BLaER1 treated with 17β-estradiol and CSF1 and Interleukin-3, amounts not matched to agents 10 nM and 100 nM (cell line): ENCODE data around the gene HOXD8.

ENCODE experiments used
- H3K27ac ChIP-seq, 11 experiments: shearing (Covaris generic); formaldehyde crosslinking; 2 replicates each; pipeline ENCODE4 v1.8.1; 2022
- H3K27me3 ChIP-seq, 11 experiments: shearing (Covaris generic); formaldehyde crosslinking; 2 replicates each; pipeline ENCODE4 v1.8.1; 2022
- H3K36me3 ChIP-seq, 11 experiments: shearing (Covaris generic); formaldehyde crosslinking; 2 replicates each; pipeline ENCODE4 v1.8.1; 2022
- H3K4me1 ChIP-seq, 10 experiments: shearing (Covaris generic); formaldehyde crosslinking; 2 replicates each; pipeline ENCODE4 v1.8.1; 2022
- H3K4me2 ChIP-seq, 11 experiments: shearing (Covaris generic); formaldehyde crosslinking; 2 replicates each; pipeline ENCODE4 v1.8.1; 2022
- H3K4me3 ChIP-seq, 10 experiments: shearing (Covaris generic); formaldehyde crosslinking; 2 replicates each; pipeline ENCODE4 v1.8.1; 2022
- H3K9ac ChIP-seq, 11 experiments: shearing (Covaris generic); formaldehyde crosslinking; 2 replicates each; pipeline ENCODE4 v1.8.1; 2022
- H3K9me3 ChIP-seq, 11 experiments: shearing (Covaris generic); formaldehyde crosslinking; replicated peaks in 1 of 11; 2 replicates each; pipeline ENCODE4 v1.8.1; 2022
- H4K20me1 ChIP-seq, 11 experiments: shearing (Covaris generic); formaldehyde crosslinking; 2 replicates each; pipeline ENCODE4 v1.8.1; 2022
- Cebpa-rat ChIP-seq, 11 experiments: shearing (Covaris generic); IDR thresholded peaks; 2 replicates each; pipeline ENCODE4 v1.8.1; 2022

Gene HOXD8

DNA sequence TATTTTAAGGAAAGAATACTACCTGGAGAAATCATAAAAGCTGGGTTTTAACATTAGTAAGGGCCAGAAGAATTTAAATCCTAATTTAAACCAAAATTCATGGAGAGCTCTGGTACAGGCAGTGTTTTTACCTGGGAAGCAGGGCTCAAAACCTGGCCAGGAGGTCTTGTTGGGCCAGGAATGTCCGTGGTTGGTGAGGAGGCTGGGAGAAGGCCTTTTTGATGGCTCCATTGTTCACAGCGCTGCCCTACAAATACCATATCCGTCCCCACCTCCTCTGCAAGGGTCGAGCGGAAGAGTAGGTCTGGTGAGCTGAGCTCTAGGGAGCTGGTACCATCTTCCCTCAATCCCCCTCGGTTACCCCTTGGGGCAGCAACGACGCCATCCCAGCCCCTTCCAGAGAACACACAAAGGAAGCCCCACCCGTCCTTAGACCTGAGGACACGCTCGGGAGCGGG, 48.1 kb downstream of the HOXD8 start:
- TF ChIP-seq Cebpa-rat (IDR thresholded peaks at IDR 0.05), result no peak
- peaks cover 30 to 68% (median 58%) of the 10 kb centered on the region in 11 experiments for H3K27me3 ChIP-seq
- H3K4me2 ChIP-seq, result no peak overlapping the region
- peaks cover 25 to 46% (median 33%) of the 10 kb centered on the region in 11 experiments for H3K9me3 ChIP-seq
- H3K4me3 ChIP-seq, result no peak overlapping the region
- H3K36me3 ChIP-seq, result no peaks in the 10 kb centered on the region
- H3K9ac ChIP-seq, result no peak overlapping the region
- no peak overlapping the region for H3K27ac ChIP-seq
- H4K20me1 ChIP-seq, result no peaks in the 10 kb centered on the region
- no peaks in the 10 kb centered on the region for H3K4me1 ChIP-seq

DNA sequence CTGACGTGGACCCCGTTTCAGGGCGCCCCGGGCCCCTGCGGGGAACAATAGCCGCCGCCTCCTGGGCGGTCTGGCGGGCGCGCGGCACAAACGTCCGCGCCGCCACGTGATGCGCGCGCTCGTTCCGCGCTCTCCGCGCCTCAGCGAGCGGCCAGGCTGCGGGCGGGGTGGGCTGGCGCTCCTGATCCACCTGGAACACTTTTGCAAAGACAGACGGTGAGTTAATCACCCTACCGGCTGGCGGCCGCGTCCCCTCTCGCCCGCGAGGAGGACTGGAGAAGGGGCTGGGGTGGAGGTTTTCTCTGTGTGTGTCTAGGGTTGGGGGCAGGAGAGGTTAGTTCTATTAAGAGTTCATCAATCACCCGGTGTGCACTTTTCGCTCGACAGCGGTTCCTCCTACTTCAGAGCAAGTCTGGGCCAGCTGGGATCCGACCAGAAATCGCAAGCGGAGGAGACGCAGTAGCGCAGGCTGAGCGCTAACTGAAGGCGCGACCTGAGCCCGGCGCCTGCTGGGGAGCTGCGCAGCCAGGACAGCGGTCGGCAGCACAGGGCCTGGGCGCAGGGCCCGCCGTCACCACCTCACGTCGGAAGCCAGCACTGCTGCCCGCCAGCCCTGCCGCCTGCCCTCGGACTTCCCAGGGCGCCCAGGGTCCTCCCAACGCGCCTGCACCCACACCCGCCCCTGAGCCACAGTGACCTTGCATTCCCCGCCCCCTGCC, 48.7 kb downstream of the HOXD8 start:
- no peak overlapping the region for H3K4me2 ChIP-seq
- no peaks in the 10 kb centered on the region for H4K20me1 ChIP-seq
- no peak for TF ChIP-seq Cebpa-rat (IDR thresholded peaks at IDR 0.05)
- peaks cover 19 to 40% (median 29%) of the 10 kb centered on the region in 11 experiments; a peak in 21 of 22 replicates for H3K9me3 ChIP-seq
- no peak overlapping the region for H3K27ac ChIP-seq
- no peak overlapping the region for H3K9ac ChIP-seq
- H3K27me3 ChIP-seq, result peaks cover 24 to 62% (median 52%) of the 10 kb centered on the region in 11 experiments
- no peaks in the 10 kb centered on the region for H3K4me1 ChIP-seq
- H3K4me3 ChIP-seq, result no peak overlapping the region
- no peaks in the 10 kb centered on the region for H3K36me3 ChIP-seq

DNA sequence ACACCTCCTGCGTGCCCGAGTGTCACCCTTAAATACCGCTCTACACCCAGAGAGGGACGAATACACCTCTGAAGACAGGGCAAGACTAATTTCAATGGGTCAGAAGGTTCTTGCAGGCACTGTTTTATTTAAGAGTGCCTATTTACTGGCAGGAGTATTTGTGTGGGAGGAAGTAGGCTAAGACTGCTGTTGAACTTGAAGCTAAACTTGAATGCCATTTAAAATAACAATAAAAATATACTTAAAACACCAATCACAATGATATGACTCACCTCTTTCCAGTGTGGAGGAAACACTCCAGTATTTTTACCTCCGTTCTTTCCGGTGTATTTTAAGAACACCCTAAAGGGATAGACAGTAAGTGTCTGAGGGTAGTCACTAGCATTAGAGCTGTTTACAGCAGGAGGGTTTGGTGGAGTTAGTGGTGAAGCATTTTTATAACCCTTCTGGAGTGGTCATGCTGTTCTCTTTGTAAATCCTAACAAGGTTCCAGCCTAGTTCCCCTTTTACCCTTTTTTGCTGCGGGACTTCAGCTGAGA, 49.3 kb downstream of the HOXD8 start:
- Histone ChIP-seq H3K27me3 (peaks cover 17 to 56% (median 46%) of the 10 kb centered on the region in 11 experiments), H3K4me1 (no peaks in the 10 kb centered on the region), H3K27ac (no peak overlapping the region), H3K36me3 (no peaks in the 10 kb centered on the region), H3K4me3 (no peak overlapping the region), H4K20me1 (no peaks in the 10 kb centered on the region), H3K9me3 (peaks cover 17 to 38% (median 29%) of the 10 kb centered on the region in 11 experiments; a peak in 20 of 22 replicates), H3K9ac (no peak overlapping the region), H3K4me2 (no peak overlapping the region)
- TF ChIP-seq Cebpa-rat (IDR thresholded peaks at IDR 0.05), result no peak

DNA sequence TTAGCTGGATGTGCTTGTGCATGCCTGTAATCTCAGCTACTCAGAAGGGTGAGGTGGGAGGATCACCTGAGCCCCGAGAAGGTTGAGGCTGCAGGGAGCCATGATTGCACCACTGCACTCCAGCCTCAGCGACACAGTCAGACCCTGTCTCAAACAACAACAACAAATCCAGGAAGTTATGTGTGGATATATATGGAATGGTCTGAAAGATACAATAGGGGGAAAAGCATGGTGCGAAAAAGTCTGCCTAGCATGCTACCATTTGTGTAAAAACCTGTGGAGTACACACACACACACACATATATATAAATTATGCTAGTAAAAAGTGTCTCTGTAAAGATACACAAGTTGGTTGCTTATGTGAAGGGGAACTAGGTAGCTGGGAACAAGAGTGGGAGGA, 52.0 kb downstream of the HOXD8 start:
- no peak for TF ChIP-seq Cebpa-rat (IDR thresholded peaks at IDR 0.05)
- H3K9ac ChIP-seq, result no peak overlapping the region
- no peak overlapping the region for H3K4me2 ChIP-seq
- H3K9me3 ChIP-seq, result peaks cover 9 to 22% (median 13%) of the 10 kb centered on the region in 11 experiments; a peak in 20 of 22 replicates
- H3K4me1 ChIP-seq, result no peaks in the 10 kb centered on the region
- no peaks in the 10 kb centered on the region for H3K36me3 ChIP-seq
- no peak overlapping the region for H3K4me3 ChIP-seq
- no peak overlapping the region for H3K27ac ChIP-seq
- H4K20me1 ChIP-seq, result no peaks in the 10 kb centered on the region
- peaks cover 0 to 29% (median 22%) of the 10 kb centered on the region in 11 experiments; a peak in 16 of 22 replicates for H3K27me3 ChIP-seq
